ENCODE data around the gene C12orf76. TPM values are rescaled to one million over a fixed set of nuclear protein-coding genes. Genes with fewer than 3 reads are reported as not detected.

Gene C12orf76
- total and polyA plus RNA-seq, 2 of the 13 experiments (the other 11 are each of a cell fraction or from before 2014, with no cell fraction given) = 15.8 to 38.4 TPM

GRCh38 chr12:110035534-110036104 is 12.7 kb downstream of the C12orf76 start (continued):
- TF ChIP-seq E2F5 (CRISPR knock-in tag; conservative IDR thresholded peaks at IDR 0.05) (no peak), ZBTB33 (CRISPR knock-in tag; IDR thresholded peaks at IDR 0.05) (no peak), NFIC (IDR thresholded peaks at IDR 0.05; ENCODE audit: low read length) (no peak), ZNF639 (CRISPR knock-in tag; conservative IDR thresholded peaks at IDR 0.05) (no peak), AHDC1 (CRISPR knock-in tag; IDR thresholded peaks at IDR 0.05; ENCODE audit: borderline replicate concordance) (no peak; the same call in 1 of the 2 replicates), ZNF329 (CRISPR knock-in tag; IDR thresholded peaks at IDR 0.05; ENCODE audit: low read depth) (no peak), HIVEP1 (CRISPR knock-in tag; IDR thresholded peaks at IDR 0.05) (no peak), PHF8 (CRISPR knock-in tag; IDR thresholded peaks at IDR 0.05) (no peak), SMAD3 (CRISPR knock-in tag; IDR thresholded peaks at IDR 0.05) (peak; percentile 24; the same call in 1 of the 2 replicates), NR1H2 (CRISPR knock-in tag; IDR thresholded peaks at IDR 0.05; ENCODE audit: borderline replicate concordance, low read depth) (no peak), ZNF333 (CRISPR knock-in tag; IDR thresholded peaks at IDR 0.05; ENCODE audit: borderline replicate concordance) (no peak), JUNB (CRISPR knock-in tag; IDR thresholded peaks at IDR 0.05; ENCODE audit: borderline replicate concordance) (no peak), JDP2 (CRISPR knock-in tag; IDR thresholded peaks at IDR 0.05; ENCODE audit: borderline replicate concordance) (no peak), ZNF281 (CRISPR knock-in tag; IDR thresholded peaks at IDR 0.05; ENCODE audit: borderline replicate concordance) (no peak), MLX (CRISPR knock-in tag; IDR thresholded peaks at IDR 0.05) (0 out of 2 replicates have a peak, but pooled peaks have one; percentile 61), HMG20A (CRISPR knock-in tag; IDR thresholded peaks at IDR 0.05; ENCODE audit: borderline replicate concordance) (peak; percentile 33; the same call in 1 of the 2 replicates)

Measured in HepG2 (cell line).